ENCODE data around the gene RBCK1.

The RBCK1 gene

GRCh38 chr20:420721-421574 lies 12.8 kb downstream of the RBCK1 start:
- DNase-seq (ENCODE audit: low read depth): no peak
- H3K4me3 ChIP-seq (ENCODE audit: low read depth, low read length): no peak overlapping the region
- no peak for TF ChIP-seq CTCF (conservative IDR thresholded peaks at IDR 0.05; ENCODE audit: low read depth, low read length)

- H3K4me3 ChIP-seq (ENCODE audit: low read depth, low read length): no peak overlapping the region
- no peak for DNase-seq (ENCODE audit: low read depth)
- TF ChIP-seq CTCF (conservative IDR thresholded peaks at IDR 0.05; ENCODE audit: low read depth, low read length): no peak
Observed at GRCh38 chr20:421685-422250, 13.7 kb downstream of the RBCK1 start.

- TF ChIP-seq CTCF (conservative IDR thresholded peaks at IDR 0.05; ENCODE audit: low read depth, low read length): no peak
- no peak overlapping the region for H3K4me3 ChIP-seq (ENCODE audit: low read depth, low read length)
- DNase-seq (ENCODE audit: low read depth): no peak
Observed at GRCh38 chr20:426566-426965, 18.5 kb downstream of the RBCK1 start.

- no peak for DNase-seq (ENCODE audit: low read depth)
- H3K4me3 ChIP-seq (ENCODE audit: low read depth, low read length): no peak overlapping the region
- no peak for TF ChIP-seq CTCF (conservative IDR thresholded peaks at IDR 0.05; ENCODE audit: low read depth, low read length)
Observed at GRCh38 chr20:427401-427800, 19.3 kb downstream of the RBCK1 start.

- no peak overlapping the region for H3K4me3 ChIP-seq (ENCODE audit: low read depth, low read length)
- no peak for DNase-seq (ENCODE audit: low read depth)
- no peak for TF ChIP-seq CTCF (conservative IDR thresholded peaks at IDR 0.05; ENCODE audit: low read depth, low read length)
Observed at GRCh38 chr20:427849-428657, 20.0 kb downstream of the RBCK1 start.

GRCh38 chr20:428658-429200 lies 20.6 kb downstream of the RBCK1 start:
- DNase-seq (ENCODE audit: low read depth): no peak
- no peak for TF ChIP-seq CTCF (conservative IDR thresholded peaks at IDR 0.05; ENCODE audit: low read depth, low read length)
- no peak overlapping the region for H3K4me3 ChIP-seq (ENCODE audit: low read depth, low read length)
